Ovary (tissue), 9 donors: ENCODE measurements around the gene QTRT2. TPM values are rescaled to one million over a fixed set of nuclear protein-coding genes. Genes with fewer than 3 reads are reported as not detected.

ENCODE experiments used
- DNase-seq, 5 donors: peaks; one replicate each; pipeline ENCODE4 v3.0.0-alpha.2; 2019 to 2020
- H3K27ac ChIP-seq, 2 donors: fragments of 200-600 bp; one replicate each; pipeline versions ENCODE4 v1.5.1 to v1.8.0; 2019 to 2022
- H3K27me3 ChIP-seq: fragments of 200-600 bp; one replicate; pipeline ENCODE4 v1.8.0; 2022
- H3K36me3 ChIP-seq: fragments of 200-600 bp; sonication (generic); one replicate; pipeline ENCODE4 v1.5.1; 2019
- H3K4me1 ChIP-seq: one replicate; pipeline ENCODE4 v1.8.1; 2013; ENCODE audit warnings: mild to moderate bottlenecking, moderate library complexity; ENCODE audit not compliant: insufficient read depth
- H3K4me3 ChIP-seq: fragments of 200-600 bp; sonication (generic); one replicate; pipeline ENCODE4 v1.5.1; 2017
- H3K9me3 ChIP-seq, 2 donors: fragments of 200-600 bp in 1 of 2; sonication (generic) in 1 of 2; one replicate each; pipeline versions ENCODE4 v1.5.1 to v1.8.1; 2013 to 2019; ENCODE audit warnings: mild to moderate bottlenecking in 1 of 2, moderate library complexity in 1 of 2
- CTCF ChIP-seq, 3 donors: fragments of 450-650 bp in 2 of 3; fragments of 200-600 bp in 1 of 3; IDR thresholded peaks; one replicate each; pipeline versions ENCODE4 v1.5.1 to v1.8.0; 2016 to 2022; ENCODE audit warnings: antibody characterized with exemption in 3 of 3, mild to moderate bottlenecking in 1 of 3
- EP300 ChIP-seq: sonication (generic); formaldehyde crosslinking; IDR thresholded peaks from one replicate; pipeline ENCODE4 v1.6.1; 2017; ENCODE audit warnings: antibody characterized with exemption
- POLR2A ChIP-seq: fragments of 450-650 bp; IDR thresholded peaks from one replicate; pipeline ENCODE4 v1.6.1; 2017; ENCODE audit warnings: antibody characterized with exemption, mild to moderate bottlenecking, moderate library complexity
- WGBS, 3 donors: extraction: QIAGEN DNeasy Blood & Tissue Kit in 1 of 3; methylation state at CpG; one replicate each; pipeline versions ENCODE4 v1.1.5 to v1.1.7; 2013 to 2017; 5-methylcytosine and 5-hydroxymethylcytosine counted together
- intact Hi-C, 4 donors: fragments of 100-400 bp; cut with DNase I; formaldehyde crosslinking; loops; one replicate each; pipeline versions ENCODE4 v1.11.0 to v1.15.1; 2022 to 2023
- polyA plus RNA-seq, 2 donors: library from polyadenylated mRNA; stranded (reverse); fragments of 200-250 nt in 1 of 2; fragments of 350-450 nt in 1 of 2; fragmentation: Illumina TruSeq in 1 of 2; extraction: RNeasy Lipid Tissue Mini Kit (QIAGEN cat#74804) in 1 of 2; gene quantifications; one replicate each; pipeline ENCODE4 v1.2.3, GENCODE V29; 2013 to 2014
- total RNA-seq, 7 donors: library from RNA; depleted of rRNA in 2 of 7; stranded (reverse); fragments of >200 nt in 2 of 7; fragmentation: NEBNext Ultra II Directional in 3 of 7; extraction: Animal tissue kit (Norgen Biotek cat#: 25700) in 3 of 7; gene quantifications; one replicate each; pipeline versions ENCODE4 v1.1.0 to v1.2.4, GENCODE V29; 2016 to 2023
- donor health status: DM: no; HTN: no; CAD: no; lungs with moderate emphysema.
- donor health status: DM: no; HTN: no; CAD: no.
- donor health status: Bipolar disorder and iron deficiency.
- donor health status: DM: yes; HTN: yes; CAD: no.
- donor health status: DM: no; HTN: no; CAD: no.
- donor health status: DM: yes; HTN: yes; CAD: no.

The QTRT2 gene
- total and polyA plus RNA-seq, 9 donors = 6.4 to 32.6 (median 20.3) TPM

DNA sequence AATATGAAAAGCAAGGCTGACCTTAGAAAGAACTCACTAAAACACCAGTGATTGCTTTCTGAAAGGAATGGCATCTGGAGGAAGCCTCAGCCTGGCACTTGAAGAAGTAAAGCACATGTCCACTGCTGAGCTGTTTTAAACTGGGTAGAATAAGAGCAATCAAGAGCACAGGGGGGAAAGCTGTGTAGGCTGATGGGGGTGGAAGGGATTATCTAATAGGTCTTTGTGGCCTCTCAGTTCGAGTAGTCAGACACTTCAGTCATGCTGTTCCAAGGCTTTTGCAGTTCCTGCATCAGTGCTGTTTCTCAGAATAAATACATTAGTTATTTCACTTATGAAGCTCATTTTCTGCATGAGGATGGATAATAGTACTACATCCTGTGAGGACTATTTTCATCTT, 22.8 kb upstream of the QTRT2 start:
- H3K27me3 ChIP-seq = no peaks in the 10 kb centered on the region
- no peak overlapping the region for H3K27ac ChIP-seq
- DNase-seq = no peak
- no peak for TF ChIP-seq POLR2A
- intact Hi-C loops = no loop called here
- no peaks in the 10 kb centered on the region for H3K9me3 ChIP-seq
- H3K36me3 ChIP-seq = no peaks in the 10 kb centered on the region
- H3K4me1 ChIP-seq = no peaks in the 10 kb centered on the region
- WGBS, 3 donors = 71 to 81% (median 72%) methylated on average over 1 of the region's 1 CpG
- H3K4me3 ChIP-seq = no peak overlapping the region

GRCh38 chr3:114034211-114034610, 22.3 kb upstream of the QTRT2 start:
- H3K4me3 ChIP-seq = no peak overlapping the region
- intact Hi-C loops = no loop called here
- TF ChIP-seq CTCF (IDR thresholded peaks at IDR 0.05) (no peak), EP300 (no peak), POLR2A (no peak)
- DNase-seq = no peak
- no peak overlapping the region for H3K27ac ChIP-seq
- no peaks in the 10 kb centered on the region for H3K36me3 ChIP-seq
- H3K9me3 ChIP-seq = no peaks in the 10 kb centered on the region
- H3K4me1 ChIP-seq = no peaks in the 10 kb centered on the region
- H3K27me3 ChIP-seq = no peaks in the 10 kb centered on the region

DNA sequence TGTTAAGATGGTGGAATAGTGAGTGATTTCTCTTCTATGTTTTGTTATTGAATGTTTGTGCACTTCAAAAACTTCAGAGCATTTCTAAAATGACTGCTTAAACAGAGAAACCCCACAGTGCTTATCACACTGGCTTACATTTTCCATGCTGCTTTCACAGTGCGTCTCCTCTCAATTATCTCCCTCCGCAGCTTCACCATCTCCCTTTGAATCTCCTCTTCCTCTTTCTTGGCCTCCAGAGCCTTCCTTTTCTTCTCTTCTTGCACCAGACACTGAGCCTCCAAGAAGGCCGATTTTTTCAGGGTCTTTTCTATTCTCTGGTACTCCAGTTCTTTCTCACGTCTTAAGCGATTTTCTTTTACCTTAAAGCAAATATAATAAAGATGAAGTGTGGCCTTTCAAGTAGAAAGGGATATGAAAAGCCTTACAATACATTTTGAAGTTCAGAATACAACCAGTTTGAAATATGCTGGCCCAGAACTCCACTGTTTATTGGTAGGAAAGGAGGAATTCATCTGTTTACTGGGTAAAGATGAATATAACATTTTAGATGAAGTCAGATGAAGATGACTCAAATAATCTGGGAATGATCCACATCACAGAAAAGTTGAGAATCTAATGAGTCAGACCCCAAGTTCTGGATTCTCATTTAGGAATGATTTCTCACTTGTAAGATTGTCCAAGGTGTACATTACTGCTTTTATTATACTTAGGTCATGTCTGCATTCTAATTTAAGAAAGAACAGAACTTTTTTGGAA, 21.6 kb upstream of the QTRT2 start:
- Histone ChIP-seq H3K4me1 (no peaks in the 10 kb centered on the region), H3K36me3 (no peaks in the 10 kb centered on the region), H3K27me3 (no peaks in the 10 kb centered on the region), H3K27ac (no peak overlapping the region), H3K9me3 (no peaks in the 10 kb centered on the region), H3K4me3 (no peak overlapping the region)
- TF ChIP-seq EP300 (no peak), POLR2A (no peak), CTCF (IDR thresholded peaks at IDR 0.05) (no peak)
- WGBS, 3 donors = 92 to 95% (median 93%) methylated on average over 5 of the region's 5 CpGs
- intact Hi-C loops = no loop called here
- no peak for DNase-seq

GRCh38 chr3:114035896-114036295, 20.6 kb upstream of the QTRT2 start:
- Histone ChIP-seq H3K4me3 (no peak overlapping the region), H3K27me3 (no peaks in the 10 kb centered on the region), H3K9me3 (no peaks in the 10 kb centered on the region), H3K4me1 (no peaks in the 10 kb centered on the region), H3K27ac (no peak overlapping the region), H3K36me3 (no peaks in the 10 kb centered on the region)
- DNase-seq = no peak
- TF ChIP-seq CTCF (IDR thresholded peaks at IDR 0.05) = no peak
- no peak for TF ChIP-seq EP300
- TF ChIP-seq POLR2A = no peak
- 92 to 94% (median 93%) methylated on average over 3 of the region's 3 CpGs for WGBS, 3 donors
- intact Hi-C loops = no loop called here

- no peak for DNase-seq
- intact Hi-C loops = no loop called here
- no peaks in the 10 kb centered on the region for H3K4me1 ChIP-seq
- no peak overlapping the region for H3K4me3 ChIP-seq
- TF ChIP-seq CTCF (IDR thresholded peaks at IDR 0.05) (no peak), POLR2A (no peak)
- no peak overlapping the region for H3K27ac ChIP-seq
- no peaks in the 10 kb centered on the region for H3K9me3 ChIP-seq
- H3K36me3 ChIP-seq = no peaks in the 10 kb centered on the region
- H3K27me3 ChIP-seq = no peaks in the 10 kb centered on the region
Measured at GRCh38 chr3:114043205-114043604, 13.3 kb upstream of the QTRT2 start.
